HCT116 (cell line): ENCODE results near the gene AGFG2. TPM values are rescaled to one million over a fixed set of nuclear protein-coding genes. Genes with fewer than 3 reads are reported as not detected.

ENCODE experiments used
- ATAC-seq: fragments of 200-7000 bp; cut with Tn5 transposase; 2 replicates; pipeline ENCODE4 v1.9.1; 2020; ENCODE audit warnings: mild to moderate bottlenecking, moderate library complexity
- BruUV-seq: library from RNA; stranded (reverse); fragments of 400-500 nt; replicated peaks from 2 replicates; lab custom pipeline; 2021; lab: Mats Ljungman, UMichigan
- CTCF ChIA-PET: fragments of 300-600 bp; sonication (Branson Sonifier 250); formaldehyde crosslinking; loops from one replicate; lab custom pipeline; 2021; ENCODE audit warnings: antibody characterized with exemption; lab: Charles Lee
- POLR2A ChIA-PET: fragments of 300-600, 350-600 bp; sonication (Branson Sonifier 250); formaldehyde crosslinking; loops from one replicate; lab custom pipeline; 2021; ENCODE audit warnings: antibody characterized with exemption; lab: Charles Lee
- RAD21 ChIA-PET, 2 experiments: fragments of 300-600 bp; sonication (Branson Sonifier 250); formaldehyde crosslinking; loops; one replicate each; lab custom pipeline; 2023; ENCODE audit warnings: low total read pairs in 2 of 2; ENCODE audit not compliant: uncharacterized antibody in 2 of 2, unreplicated experiment in 2 of 2, low non-redundant PET in 1 of 2; lab: Charles Lee
- DNase-seq: peaks from one replicate; pipeline ENCODE4 v3.0.0-alpha.2; 2010; ENCODE audit warnings: low read depth, low spot score
- H2AFZ ChIP-seq: fragments of 200-600 bp; shearing (Covaris generic), sonication (generic); 2 replicates; pipeline ENCODE4 v1.6.1; 2017; ENCODE audit warnings: low read depth, mixed run types, mixed read lengths, antibody characterized with exemption, low read length; ENCODE audit not compliant: poor library complexity, severe bottlenecking
- H3K27ac ChIP-seq: 2 replicates; pipeline ENCODE4 v1.5.1; 2012; ENCODE audit warnings: low read depth, low read length
- H3K27me3 ChIP-seq: fragments of 200-600 bp; sonication (generic); 2 replicates; pipeline ENCODE4 v1.6.1; 2016; ENCODE audit warnings: mixed run types, low read length, mixed read lengths; ENCODE audit not compliant: insufficient read depth
- H3K36me3 ChIP-seq, 2 experiments: fragments of 200-500 bp in 1 of 2; fragments of 200-600 bp in 1 of 2; sonication (Bioruptor generic) in 1 of 2; sonication (generic) in 1 of 2; 2 replicates each; pipeline versions ENCODE4 v1.5.1 to v1.6.1; 2014 to 2016; ENCODE audit warnings: low read length in 2 of 2, inconsistent platforms in 1 of 2, mixed read lengths in 1 of 2, mixed run types in 1 of 2; ENCODE audit not compliant: insufficient read depth in 2 of 2, control insufficient read depth in 1 of 2
- H3K4me1 ChIP-seq, 2 experiments: fragments of 200-600 bp in 1 of 2; sonication (generic) in 1 of 2; 2 replicates each; pipeline versions ENCODE4 v1.5.1 to v1.6.1; 2012 to 2017; ENCODE audit warnings: low read length in 2 of 2, inconsistent platforms in 1 of 2, mild to moderate bottlenecking in 1 of 2, mixed read lengths in 1 of 2, mixed run types in 1 of 2, moderate library complexity in 1 of 2; ENCODE audit not compliant: insufficient read depth in 2 of 2, control insufficient read depth in 1 of 2
- H3K4me2 ChIP-seq: fragments of 200-600 bp; sonication (generic); 2 replicates; pipeline ENCODE4 v1.6.1; 2017; ENCODE audit warnings: mixed run types, low read length, mixed read lengths
- H3K4me3 ChIP-seq, 2 experiments: fragments of 200-600 bp in 1 of 2; sonication (generic) in 1 of 2; replicated peaks in 1 of 2; 2 replicates each; pipeline ENCODE4 v1.5.1; 2011 to 2016; ENCODE audit warnings: low read length in 2 of 2, control low read depth in 1 of 2, low read depth in 1 of 2, mild to moderate bottlenecking in 1 of 2, mixed read lengths in 1 of 2, mixed run types in 1 of 2
- H3K79me2 ChIP-seq: fragments of 200-600 bp; sonication (generic); 2 replicates; pipeline ENCODE4 v1.6.1; 2017; ENCODE audit warnings: mild to moderate bottlenecking, mixed run types, low read length, moderate library complexity, mixed read lengths; ENCODE audit not compliant: insufficient read depth
- H3K9ac ChIP-seq: fragments of 200-600 bp; sonication (generic); 2 replicates; pipeline ENCODE4 v1.6.1; 2016; ENCODE audit warnings: low read length, mixed read lengths
- H3K9me2 ChIP-seq: fragments of 200-600 bp; sonication (generic), shearing (Covaris generic); 2 replicates; pipeline ENCODE4 v1.6.1; 2017; ENCODE audit warnings: mixed run types, mild to moderate bottlenecking, moderate library complexity; ENCODE audit not compliant: insufficient read depth
- H3K9me3 ChIP-seq, 2 experiments: fragments of 200-500 bp in 1 of 2; fragments of 200-600 bp in 1 of 2; sonication (Bioruptor generic) in 1 of 2; sonication (generic) in 1 of 2; 2 replicates each; pipeline ENCODE4 v1.6.1; 2014 to 2017; ENCODE audit warnings: low read length in 2 of 2, mixed read lengths in 2 of 2, inconsistent platforms in 1 of 2, low read depth in 1 of 2, mild to moderate bottlenecking in 1 of 2, mixed run types in 1 of 2, moderate library complexity in 1 of 2; ENCODE audit not compliant: control insufficient read depth in 1 of 2, insufficient read depth in 1 of 2
- H4K20me1 ChIP-seq: fragments of 200-600 bp; sonication (generic), shearing (Covaris generic); 2 replicates; pipeline ENCODE4 v1.6.1; 2017; ENCODE audit warnings: mixed run types, mild to moderate bottlenecking, moderate library complexity; ENCODE audit not compliant: insufficient read depth
- ATF3 ChIP-seq: IDR thresholded peaks from 2 replicates; pipeline ENCODE4 v1.6.1; 2012
- CTCF ChIP-seq, 3 experiments: fragments of 200-600 bp in 1 of 3; sonication (generic) in 1 of 3; IDR thresholded peaks in 2 of 3; conservative IDR thresholded peaks in 1 of 3; 2 replicates each; pipeline ENCODE4 v1.5.1; 2012 to 2017; ENCODE audit warnings: low read depth in 2 of 3, low read length in 2 of 3, antibody characterized with exemption in 1 of 3, borderline replicate concordance in 1 of 3, control low read depth in 1 of 3, mild to moderate bottlenecking in 1 of 3, mixed read lengths in 1 of 3, mixed run types in 1 of 3, moderate library complexity in 1 of 3; ENCODE audit not compliant: insufficient read depth in 1 of 3
- EGR1 ChIP-seq: IDR thresholded peaks from 2 replicates; pipeline ENCODE4 v1.6.1; 2012; ENCODE audit warnings: low read depth
- EZH2 ChIP-seq: fragments of 200-600 bp; sonication (generic); IDR thresholded peaks from 2 replicates; pipeline ENCODE4 v1.6.1; 2017; ENCODE audit warnings: antibody characterized with exemption, mixed run types
- JUND ChIP-seq: IDR thresholded peaks from 2 replicates; pipeline ENCODE4 v1.6.1; 2012
- POLR2AphosphoS5 ChIP-seq: IDR thresholded peaks from 2 replicates; pipeline ENCODE4 v1.6.1; 2011; ENCODE audit warnings: mild to moderate bottlenecking, low read depth, low read length, moderate library complexity
- REST ChIP-seq: IDR thresholded peaks from 2 replicates; pipeline ENCODE4 v1.6.1; 2012; ENCODE audit warnings: low read depth
- SIN3A ChIP-seq: IDR thresholded peaks from 2 replicates; pipeline ENCODE4 v1.6.1; 2012; ENCODE audit warnings: low read depth
- YY1 ChIP-seq: IDR thresholded peaks from 2 replicates; pipeline ENCODE4 v1.6.1; 2011; ENCODE audit warnings: low read length, low read depth, moderate library complexity, mild to moderate bottlenecking; ENCODE audit not compliant: insufficient replicate concordance; ENCODE audit errors: extremely low read depth
- intact Hi-C: fragments of 100-400 bp; cut with micrococcal nuclease; formaldehyde crosslinking; loops from 2 replicates; pipeline ENCODE4 v1.10.0; 2022
- total RNA-seq: library from RNA; stranded (reverse); gene quantifications from one replicate; pipeline ENCODE4 v1.2.1, GENCODE V29; 2021; ENCODE audit not compliant: unreplicated experiment

The AGFG2 gene
- total RNA-seq, 1 experiment from 2014 or later: 14.0 TPM

- Histone ChIP-seq H3K36me3 (peaks cover 9 to 10% of the 10 kb centered on the region in 2 experiments; a peak in 3 of 4 replicates), H3K4me1 (peaks cover 2 to 9% of the 10 kb centered on the region in 2 experiments; a peak in 3 of 4 replicates), H3K27me3 (no peaks in the 10 kb centered on the region), H3K27ac (no peak overlapping the region), H3K4me2 (no peak overlapping the region), H3K9me2 (no peaks in the 10 kb centered on the region), H3K9me3 (no peaks in the 10 kb centered on the region), H3K9ac (no peak overlapping the region), H3K79me2 (no peaks in the 10 kb centered on the region), H4K20me1 (no peaks in the 10 kb centered on the region), H2AFZ (no peak overlapping the region), H3K4me3 (no peak overlapping the region)
- ATAC-seq (no peak), DNase-seq (no peak)
- POLR2A ChIA-PET: interaction anchor here (2.5 kb wide), 1 partner anchor 9 kb away, joined by 9 read pairs; the partner anchor contains the start of genes FBXO24 and LRCH4
- RAD21 ChIA-PET: no interaction called here
- no TSS peak for BruUV-seq
- TF ChIP-seq ATF3 (no peak), JUND (no peak), YY1 (no peak), EGR1 (no peak), CTCF (IDR thresholded peaks at IDR 0.05 in 2 of 3, conservative IDR thresholded peaks at IDR 0.05 in 1 of 3; ENCODE audit: borderline replicate concordance in 1 of 3, insufficient read depth in 1 of 3, low read depth in 2 of 3, low read length in 2 of 3) (no peak), EZH2 (no peak)
- CTCF ChIA-PET: no interaction called here
- intact Hi-C loops: no loop called here
These were observed 38.1 kb downstream of the AGFG2 start for GRCh38 chr7:100577103-100577502.

GRCh38 chr7:100577507-100577906 is 38.5 kb downstream of the AGFG2 start:
- H3K4me1 ChIP-seq: peaks cover 2 to 5% of the 10 kb centered on the region in 2 experiments; a peak in 1 of 4 replicates
- H3K9ac ChIP-seq: no peak overlapping the region
- H3K27me3 ChIP-seq: no peaks in the 10 kb centered on the region
- no peak overlapping the region for H2AFZ ChIP-seq
- BruUV-seq: no TSS peak
- no peak overlapping the region for H3K27ac ChIP-seq
- ChIA-PET RAD21 (no interaction called here), POLR2A (interaction anchor here (2.5 kb wide), 1 partner anchor 8 kb away, joined by 9 read pairs; the partner anchor contains the start of genes FBXO24 and LRCH4), CTCF (no interaction called here)
- H3K9me2 ChIP-seq: no peaks in the 10 kb centered on the region
- no peaks in the 10 kb centered on the region for H3K9me3 ChIP-seq
- no peak for DNase-seq
- H4K20me1 ChIP-seq: no peaks in the 10 kb centered on the region
- no peak overlapping the region for H3K4me3 ChIP-seq
- no peak for ATAC-seq
- intact Hi-C loops: no loop called here
- peaks cover 9 to 10% of the 10 kb centered on the region in 2 experiments; a peak in 3 of 4 replicates for H3K36me3 ChIP-seq
- no peaks in the 10 kb centered on the region for H3K79me2 ChIP-seq
- no peak overlapping the region for H3K4me2 ChIP-seq
- TF ChIP-seq SIN3A: no peak
- no peak for TF ChIP-seq REST
- no peak for TF ChIP-seq POLR2AphosphoS5
- no peak for TF ChIP-seq EGR1
- no peak for TF ChIP-seq YY1
- no peak for TF ChIP-seq CTCF (IDR thresholded peaks at IDR 0.05 in 2 of 3, conservative IDR thresholded peaks at IDR 0.05 in 1 of 3; ENCODE audit: borderline replicate concordance in 1 of 3, insufficient read depth in 1 of 3, low read depth in 2 of 3, low read length in 2 of 3)
- TF ChIP-seq ATF3: no peak
- no peak for TF ChIP-seq EZH2
